Measurements from ENCODE around the gene ARHGEF7.

ARHGEF7 gene

DNA sequence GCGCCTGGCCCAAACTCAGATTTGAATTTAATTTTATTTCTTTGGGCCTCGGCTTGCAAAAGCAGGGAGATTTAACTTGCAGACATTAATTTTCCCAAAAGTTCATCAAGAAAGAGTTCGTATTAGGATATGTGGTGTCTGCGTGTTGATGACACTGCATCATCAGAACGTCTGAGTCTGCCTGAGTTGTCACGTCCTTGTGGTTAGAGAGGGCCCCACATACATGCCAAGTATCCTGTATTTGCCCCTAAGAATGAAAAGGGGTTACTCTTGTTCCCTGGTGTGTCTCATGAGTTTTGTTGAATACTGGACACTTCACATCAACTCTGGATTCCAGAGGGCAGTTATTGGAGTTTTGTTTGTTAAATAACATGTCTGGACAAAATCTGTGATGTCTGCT lies 199.7 kb downstream of the ARHGEF7 start:
- DNase-seq: no peak

DNA sequence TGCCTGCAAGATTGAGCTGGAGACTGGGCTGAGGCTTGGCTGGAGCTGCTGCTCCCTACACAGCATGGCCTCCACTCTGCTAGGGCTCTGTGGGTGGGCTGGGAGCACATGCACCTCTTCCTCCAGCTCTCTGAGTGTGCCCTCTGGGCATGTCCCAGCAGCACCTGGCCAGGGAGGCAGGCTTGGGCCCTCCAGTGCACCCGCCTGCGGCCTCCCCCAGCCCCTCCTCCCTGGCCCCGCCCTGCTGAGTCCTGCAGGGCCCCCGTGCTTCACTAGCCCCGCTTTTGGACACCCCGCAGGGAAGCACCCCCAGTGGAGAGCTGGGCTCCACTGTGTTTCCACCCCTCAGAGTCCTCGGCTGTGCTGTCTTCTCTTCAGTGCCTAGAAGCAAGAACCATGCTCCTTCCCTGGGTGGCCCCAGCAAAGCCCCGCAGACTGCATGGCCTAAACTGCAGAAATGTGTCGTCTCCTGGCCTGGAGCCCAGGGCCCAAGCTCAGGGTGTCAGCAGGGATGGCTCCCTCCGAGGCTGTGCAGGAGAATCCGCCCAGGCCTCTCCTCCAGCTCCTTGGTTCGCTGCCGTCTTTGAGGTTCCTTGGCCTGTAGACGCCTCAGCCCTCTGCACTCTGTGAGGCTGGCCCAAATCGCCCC lies 200.4 kb downstream of the ARHGEF7 start:
- DNase-seq: no peak

DNA sequence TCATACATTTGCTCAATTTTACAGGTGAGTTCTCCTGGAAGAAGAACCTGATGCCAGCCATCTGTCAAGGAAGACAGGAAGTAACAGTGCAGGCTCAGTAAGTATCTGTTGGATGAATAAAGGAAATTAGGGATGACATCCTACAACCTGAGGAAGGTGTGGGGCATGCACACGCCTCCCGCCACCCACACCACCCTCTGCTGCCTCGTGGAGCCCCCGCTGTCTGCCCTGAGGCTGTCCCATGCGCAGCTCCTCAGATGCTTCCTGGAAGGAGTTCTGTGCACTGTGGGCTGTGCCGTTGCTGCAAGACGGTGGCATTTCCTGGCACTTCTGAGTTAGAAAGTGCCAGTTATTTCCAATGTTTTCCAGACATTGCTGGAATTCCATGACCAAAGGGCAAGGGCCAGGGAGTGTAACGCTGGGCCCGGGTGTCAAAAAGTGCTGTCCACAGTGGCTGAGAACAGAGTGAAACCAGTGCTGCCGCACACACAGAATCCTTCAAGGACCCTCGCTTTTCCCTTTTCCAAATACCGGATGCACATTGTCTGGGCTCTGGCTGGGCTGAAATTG lies 201.1 kb downstream of the ARHGEF7 start:
- DNase-seq: no peak

DNA sequence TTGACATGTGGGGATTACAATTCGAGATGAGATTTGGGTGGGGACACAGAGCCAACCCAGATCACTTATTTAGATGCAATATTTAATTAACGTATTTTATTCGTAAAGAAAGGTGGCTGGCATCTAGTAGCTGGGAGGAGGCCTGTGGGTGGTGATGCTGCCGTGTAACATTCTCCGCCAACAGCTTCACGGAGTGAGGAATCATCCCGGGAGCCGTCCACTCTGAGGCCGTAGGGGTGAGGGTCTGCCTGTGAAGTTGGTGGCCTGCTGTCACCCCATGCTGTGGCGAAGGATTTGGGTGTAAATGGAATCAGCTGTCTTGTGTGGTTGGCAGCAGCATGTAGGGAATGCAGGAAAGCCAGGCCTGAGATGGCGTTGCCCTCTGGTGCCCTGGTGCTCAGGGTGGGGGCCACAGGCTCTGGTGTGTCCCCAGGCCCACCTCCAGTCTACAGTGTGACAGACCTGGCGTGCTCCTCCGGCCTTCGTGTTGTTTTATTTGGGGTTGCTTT lies 202.0 kb downstream of the ARHGEF7 start:
- DNase-seq: no peak

DNA sequence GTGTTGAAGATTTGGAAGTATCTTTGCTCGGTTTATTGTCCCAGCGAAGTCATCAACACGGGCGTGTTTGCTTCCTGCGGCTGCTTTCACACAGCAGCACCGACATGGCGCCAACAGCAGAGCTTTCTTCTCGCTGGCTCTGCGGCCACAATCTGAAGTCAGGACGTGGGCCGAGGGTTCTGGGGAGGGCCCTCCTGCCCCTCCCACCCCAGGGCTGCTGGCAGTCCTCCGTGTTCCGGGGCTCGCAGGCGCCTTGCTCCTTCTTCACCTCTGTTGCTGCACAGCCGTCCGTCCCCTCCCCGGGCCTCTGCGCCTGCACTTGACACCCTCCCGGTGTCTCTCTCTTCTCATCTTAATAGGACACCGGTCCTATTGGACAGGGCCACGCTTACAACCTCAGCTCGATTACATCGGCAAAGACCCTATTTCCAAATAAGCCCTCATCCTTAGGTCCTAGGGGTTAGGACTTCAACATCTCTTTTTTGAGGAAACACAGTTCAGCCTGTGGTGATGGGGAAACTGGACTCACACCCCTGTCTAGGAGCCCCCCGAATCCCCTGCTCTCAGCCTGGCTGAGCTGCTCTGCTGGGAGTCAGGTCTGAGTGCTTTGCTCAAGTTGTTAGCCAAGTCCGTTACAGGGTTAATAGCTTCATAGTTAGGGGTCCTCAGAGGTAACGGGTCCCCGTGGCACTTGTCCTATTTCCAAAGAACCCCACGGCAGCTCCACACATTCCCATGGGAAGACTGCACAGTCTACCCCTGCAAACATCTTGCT lies 202.6 kb downstream of the ARHGEF7 start:
- DNase-seq: no peak

DNA sequence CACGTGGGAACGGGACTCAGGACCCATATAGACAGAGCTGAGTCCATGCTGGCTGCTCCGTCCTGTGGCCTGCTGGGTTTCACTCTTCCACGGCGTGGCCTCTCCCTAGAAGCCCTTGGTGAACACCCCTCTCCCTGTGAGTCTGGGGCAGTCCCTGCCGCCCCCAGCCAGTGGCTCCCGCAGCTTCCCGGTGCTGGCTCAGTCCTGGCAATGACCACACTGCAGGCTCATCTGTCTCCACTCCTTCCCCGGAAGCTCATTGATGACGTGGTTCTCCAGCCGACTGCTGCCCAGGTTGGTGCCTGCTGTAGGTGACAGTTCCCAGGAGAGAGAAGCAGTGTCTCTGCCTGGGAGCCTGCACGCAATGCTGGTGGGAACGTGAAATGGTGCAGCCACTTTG lies 203.3 kb downstream of the ARHGEF7 start:
- DNase-seq: no peak

DNA sequence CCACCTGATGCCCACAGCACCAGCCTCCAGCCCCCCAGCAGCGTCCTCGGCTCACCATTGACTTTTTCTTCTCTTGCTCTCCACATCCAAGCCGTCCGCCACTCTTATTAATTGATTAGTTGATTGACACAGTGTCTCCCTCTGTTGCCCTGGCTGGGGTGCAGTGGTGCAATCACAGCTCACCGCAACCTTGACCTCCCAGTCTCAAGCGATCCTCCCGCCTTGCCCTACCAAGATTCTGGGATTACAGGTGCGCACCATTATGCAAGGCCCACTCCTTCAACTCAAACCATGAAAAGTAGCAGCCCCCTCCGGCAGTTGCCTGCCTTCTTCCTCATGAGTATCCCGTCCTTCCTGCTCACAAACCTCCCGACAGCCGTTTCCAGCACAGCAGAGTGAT lies 204.4 kb downstream of the ARHGEF7 start:
- no peak for DNase-seq

DNA sequence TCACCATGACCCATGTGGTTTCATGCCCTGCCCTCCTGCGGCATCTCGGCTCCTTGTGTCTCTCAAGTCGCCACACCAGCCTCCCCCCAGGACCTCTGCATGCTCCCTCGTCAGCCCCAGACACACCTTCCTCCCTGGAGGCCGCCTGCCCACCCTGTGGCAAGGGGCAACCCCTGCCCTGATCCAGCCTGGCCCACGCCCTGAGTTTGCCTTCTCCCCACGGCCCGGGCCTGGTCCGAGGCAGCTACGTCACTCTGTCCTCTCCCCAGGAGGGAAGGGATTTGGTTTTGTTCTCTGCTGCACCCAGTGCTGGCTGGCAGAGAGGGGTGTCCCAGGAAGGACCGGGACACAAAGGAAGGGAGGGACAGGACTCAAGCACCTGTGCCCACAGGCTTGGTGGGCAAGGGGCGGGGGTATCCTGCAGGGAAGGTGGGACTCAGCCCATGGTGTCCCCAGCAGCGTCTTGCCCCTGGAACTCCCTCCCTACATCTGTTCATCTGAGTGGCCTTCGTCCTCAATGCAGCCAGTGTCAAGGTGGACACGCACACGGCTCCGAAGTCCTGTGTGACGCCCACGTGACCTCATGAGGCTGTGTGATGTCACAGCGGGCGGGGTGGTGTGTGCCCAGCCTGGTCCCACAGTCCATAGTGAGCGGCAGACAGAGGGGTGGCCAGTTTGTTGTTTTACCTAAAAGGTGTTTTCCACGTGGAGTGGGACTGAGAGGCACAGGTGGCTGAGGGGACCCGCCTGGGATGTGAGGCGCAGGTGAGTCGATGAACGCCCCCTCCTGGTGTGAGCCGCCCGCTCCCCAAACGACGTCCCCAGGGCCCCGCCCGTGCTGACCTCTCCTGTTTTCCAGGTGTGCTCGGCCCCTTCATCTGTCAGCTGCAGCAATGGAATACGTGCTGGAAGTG lies 205.1 kb downstream of the ARHGEF7 start, which contains the start of gene TEX29:
Gene TEX29, plus strand, starts transcription at position 645 of the 914 bp plus-strand sequence. Its CDS starts 249 bp downstream, at position 894.
- DNase-seq: no peak

DNA sequence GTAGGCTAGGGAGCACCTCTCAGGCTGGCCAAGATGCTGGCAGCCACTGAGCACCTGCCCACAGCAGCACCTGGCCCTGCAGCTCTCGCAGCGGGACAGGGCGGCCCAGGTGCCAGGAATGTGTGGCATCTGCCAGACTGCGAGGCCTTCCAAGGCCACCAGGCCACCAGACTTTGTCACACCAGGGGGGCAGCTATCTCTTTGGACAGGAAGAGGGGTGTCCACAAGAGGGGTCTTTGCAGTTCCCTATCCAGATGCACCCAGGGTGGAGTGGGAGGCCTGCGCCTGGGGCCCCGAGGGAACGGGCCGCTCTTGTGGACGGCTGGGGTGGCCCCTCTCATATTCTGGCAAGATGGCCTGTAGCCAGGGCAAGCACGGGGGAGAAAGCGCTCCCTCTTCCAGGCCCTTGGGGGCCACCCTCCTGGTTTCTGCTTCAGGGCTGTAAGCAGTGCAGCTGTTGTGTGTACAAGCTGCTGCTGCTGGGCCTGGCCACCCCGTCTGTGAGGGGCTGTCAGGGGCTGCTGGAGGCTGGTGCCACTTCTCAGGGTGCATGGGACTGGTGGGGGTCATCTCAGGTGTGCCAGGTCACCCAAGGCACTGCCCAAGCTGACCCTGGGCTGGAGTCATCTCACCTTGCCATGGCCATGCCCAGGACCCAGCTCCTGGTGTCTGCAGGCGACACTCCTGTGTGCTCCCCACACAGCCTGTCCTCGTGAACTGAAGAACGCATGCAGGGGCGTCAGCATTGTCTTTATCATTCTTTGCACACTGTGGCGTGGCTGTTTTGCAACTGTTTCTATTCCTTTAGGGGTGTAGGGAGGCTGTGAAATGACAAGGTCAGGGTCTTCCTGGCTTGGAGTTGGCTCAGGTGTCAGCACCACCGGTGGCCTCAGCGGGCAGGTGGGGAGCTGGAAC lies 207.1 kb downstream of the ARHGEF7 start:
- no peak for DNase-seq

DNA sequence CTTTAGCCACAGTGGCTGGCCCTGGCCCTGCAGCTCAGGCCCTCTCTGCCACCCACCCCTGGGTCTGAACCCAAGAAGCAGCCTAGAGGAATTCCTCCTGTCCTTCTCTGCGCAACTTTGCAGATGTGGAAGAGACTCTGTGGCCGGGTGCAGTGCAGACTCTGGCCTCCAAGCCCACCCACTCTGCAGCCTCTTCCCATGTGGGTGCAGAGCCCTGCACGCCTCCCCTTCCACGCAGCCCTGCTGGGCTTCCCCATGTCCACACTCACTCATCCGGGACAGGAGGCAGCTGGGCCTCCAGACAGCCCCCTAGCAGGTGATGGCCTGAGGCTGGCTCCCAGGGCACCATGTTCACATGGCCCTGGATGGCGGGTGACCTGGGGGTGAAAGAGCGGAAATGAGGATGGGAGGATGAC lies 207.8 kb downstream of the ARHGEF7 start:
- no peak for DNase-seq

DNA sequence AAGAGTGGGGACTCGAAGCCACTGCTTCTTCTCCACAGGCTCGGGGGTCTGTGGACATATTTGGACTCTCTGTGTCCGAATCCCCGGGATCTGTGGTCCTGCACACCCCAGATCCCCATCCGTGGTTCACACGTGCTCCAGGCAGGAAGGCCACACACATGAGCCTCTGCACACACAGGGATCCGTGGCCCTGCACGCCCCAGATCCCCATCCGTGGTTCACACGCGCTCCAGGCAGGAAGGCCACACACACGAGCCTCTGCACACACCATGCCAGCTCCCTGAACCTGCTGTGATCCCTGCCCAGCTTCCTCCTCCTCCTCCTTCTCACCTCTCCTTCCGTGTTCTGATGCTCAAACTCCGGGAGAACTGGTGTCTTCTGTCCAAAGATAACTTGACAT lies 208.4 kb downstream of the ARHGEF7 start:
- no peak for DNase-seq

DNA sequence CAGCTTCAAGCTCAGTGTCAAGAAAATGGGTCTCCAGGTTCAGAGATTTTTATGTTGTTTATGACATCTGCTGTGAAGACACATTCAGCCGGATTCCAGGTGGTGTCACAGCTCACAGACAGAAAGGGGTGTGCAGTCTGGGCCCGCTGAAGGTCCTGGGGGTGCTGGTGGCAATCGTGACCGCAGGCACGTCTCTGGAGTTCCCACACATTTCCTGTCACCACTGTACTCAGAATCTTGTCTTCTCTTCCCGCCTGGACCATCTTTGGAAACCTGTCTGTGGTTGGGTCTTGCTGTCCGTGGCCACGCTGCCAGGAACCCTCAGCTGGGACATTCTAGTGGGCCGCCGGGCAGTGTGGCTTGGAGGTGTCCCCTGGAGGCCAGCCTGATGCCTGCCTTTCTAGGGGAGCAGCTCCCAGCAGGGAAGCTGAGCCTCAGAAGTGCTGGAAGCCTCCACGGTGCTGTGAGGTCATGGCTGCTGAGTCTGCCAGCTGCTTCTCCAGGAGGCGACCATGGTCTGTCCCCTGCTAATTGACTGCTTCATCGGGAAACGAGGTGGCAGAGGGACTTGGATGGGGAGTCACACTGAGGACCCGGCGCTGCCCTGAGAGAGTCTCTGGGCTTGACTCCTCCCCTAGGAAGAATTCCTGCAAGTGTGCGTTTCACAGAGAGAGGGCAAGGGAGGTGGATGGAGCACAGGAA lies 209.0 kb downstream of the ARHGEF7 start:
- DNase-seq: no peak

DNA sequence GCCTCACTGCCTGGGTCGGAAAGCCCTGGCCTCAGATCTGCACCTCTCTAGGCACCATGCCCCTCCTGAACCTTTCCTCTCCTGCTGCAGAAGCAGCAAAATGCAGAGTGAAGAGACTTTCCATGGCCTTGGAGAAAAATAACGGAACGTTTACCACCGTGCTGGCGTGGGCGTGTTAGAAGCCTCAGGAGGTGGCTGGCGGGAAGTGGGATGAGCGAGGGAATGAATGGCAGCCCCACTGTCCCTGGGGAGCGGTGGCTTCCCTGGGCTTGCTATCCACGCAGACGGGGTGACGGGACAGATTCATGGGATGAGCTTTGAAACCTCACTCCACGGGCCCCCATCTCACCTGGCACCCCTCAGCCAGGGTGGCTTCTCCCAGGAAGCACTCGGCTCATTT lies 209.6 kb downstream of the ARHGEF7 start:
- DNase-seq: no peak

DNA sequence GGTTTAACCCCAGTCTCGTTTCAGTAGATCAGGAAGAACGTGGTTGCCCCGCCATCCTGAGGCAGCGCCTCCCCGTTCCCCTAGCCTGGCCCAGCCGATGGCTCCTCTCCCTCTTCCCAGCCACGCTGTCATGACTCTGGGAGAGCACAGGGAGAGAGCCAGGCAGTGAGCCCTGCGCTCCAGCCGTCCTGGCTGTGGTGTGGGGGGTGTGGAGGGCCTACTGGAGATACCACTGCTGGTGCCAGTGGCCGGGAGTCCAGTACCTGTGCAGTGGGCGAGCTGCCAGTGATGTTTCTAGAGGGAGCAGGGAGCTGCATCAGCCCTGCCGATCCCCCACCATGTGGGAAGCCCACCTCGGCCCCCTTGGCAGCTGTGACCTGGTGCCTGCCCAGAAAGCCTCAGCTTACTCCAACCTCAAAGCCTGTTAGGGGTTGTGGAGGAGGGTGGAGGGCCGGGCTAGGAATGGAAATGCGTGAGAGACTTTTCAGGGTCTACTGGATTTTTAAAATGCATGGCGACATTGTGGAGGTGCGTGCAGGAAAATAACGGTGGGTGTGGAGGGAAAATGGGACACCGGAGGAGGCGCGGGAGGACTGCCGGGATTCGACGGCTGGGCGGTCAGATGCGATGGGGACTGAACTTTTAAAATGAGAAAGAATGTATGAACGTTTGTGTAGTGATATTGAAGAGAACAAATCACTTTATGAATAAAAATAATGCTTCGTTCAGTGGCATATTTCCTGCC lies 210.2 kb downstream of the ARHGEF7 start:
- DNase-seq: no peak

DNA sequence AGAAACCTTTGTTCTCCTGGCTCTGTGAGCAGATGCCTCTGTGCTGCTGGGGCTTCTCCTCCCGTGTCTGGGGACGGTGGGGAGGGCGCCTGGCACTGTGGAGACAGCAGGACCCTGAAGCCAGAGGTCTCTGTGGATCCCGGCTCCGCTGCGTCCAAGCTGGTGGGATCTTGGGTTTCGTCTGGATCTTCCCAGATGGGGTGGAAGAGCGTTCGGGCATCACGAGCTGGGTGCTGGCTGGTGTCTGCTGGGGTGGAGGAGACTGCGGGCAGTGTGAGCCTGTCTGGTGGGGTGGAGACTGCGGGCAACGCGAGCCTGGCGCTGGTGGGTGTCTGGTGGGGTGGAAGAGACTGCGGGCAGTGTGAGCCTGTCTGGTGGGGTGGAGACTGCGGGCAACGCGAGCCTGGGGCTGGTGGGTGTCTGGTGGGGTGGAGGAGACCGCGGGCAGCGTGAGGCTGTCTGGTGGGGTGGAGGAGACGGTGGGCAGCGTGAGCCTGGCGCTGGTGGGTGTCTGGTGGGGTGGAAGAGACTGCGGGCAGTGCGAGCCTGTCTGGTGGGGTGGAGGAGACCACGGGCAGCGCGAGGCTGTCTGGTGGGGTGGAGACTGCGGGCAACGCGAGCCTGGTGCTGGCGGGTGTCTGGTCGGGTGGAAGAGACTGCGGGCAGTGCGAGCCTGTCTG lies 211.0 kb downstream of the ARHGEF7 start:
- DNase-seq: no peak

DNA sequence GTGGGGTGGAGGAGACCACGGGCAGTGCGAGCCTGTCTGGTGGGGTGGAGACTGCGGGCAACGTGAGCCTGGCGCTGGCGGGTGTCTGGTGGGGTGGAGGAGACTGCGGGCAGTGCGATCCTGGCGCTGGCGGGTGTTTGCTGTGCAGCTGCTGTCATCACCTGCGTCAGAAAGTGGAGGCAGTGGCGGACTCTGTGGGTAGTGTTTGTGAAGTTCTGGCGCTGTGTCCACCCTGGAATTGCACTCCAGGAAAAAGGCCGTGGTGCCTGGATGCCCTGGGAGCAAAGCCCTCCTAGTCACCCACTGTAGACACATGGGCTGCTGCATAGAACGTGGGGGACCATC lies 211.5 kb downstream of the ARHGEF7 start:
- no peak for DNase-seq

DNA sequence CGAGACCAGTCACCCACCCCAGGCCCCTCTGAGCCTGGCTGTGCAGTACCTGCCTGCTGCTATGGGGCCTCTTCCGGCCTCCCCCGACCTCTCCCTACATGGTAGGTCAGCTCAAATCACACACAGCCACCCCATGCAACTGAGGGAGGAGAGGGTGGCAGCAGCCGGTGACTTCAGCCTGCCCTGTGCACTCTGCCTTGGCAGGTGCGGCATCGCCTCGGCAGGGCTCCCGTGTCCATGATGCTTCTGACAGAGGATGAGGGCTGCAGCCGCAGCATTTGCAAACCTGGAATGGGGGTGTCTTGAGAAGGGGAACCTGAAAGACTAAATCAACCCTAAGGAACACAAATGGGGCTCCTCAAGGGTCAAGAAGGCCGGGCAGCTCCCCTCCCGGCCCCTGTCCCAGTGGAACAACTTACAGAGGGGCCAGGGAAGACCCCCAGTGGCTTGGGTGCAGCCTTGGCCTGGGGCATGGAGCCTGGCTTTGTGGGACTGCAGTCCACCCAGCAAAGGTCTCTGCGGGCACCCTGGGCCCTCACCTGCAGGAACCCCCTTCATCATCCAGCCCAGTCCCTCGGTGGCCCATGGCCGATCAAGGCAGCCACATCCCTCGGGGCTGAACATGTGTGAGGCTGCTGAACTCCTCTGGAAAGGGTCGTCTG lies 212.0 kb downstream of the ARHGEF7 start:
- DNase-seq: no peak

DNA sequence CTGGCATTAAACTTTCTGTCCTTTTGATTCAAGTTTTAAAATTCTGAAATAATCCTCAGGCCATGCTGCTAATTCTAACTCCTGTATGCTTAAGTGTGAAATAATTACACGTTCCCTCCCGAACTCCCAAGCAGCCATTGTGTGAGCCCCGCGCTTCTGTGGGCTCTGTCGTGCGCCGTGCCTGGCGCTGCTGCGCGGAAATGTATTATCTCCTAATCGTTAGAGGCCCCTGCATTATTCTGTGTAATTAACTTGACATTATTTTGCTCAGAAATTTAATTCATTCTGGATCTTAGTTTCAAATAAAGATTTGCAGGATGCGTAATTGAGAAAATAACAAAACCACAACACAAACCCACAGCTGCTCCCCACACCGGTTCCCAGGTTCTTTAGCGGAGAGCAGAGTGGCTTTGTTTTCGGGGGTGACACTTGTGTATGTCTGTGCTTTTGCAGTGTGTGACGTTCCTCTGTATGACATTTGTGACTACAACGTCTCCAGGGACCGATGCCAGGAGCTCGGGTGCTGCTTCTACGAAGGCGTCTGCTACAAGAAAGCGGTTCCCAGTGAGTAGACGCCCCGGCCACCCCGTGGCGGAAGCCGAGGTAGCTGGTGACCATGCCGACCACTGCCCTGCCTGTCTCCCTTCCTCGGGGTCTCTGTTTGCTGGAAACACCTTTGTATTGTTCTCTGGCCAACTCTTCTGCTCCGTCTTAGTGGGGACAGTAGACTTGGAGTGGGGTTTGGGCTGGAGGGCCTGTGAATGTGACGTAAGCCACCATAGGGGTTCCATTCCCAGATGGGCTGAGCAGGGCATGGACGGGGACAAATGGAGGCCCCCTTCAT lies 212.8 kb downstream of the ARHGEF7 start:
- DNase-seq: no peak

All from NK-92 treated with Interleukin-12 subunit alpha and Interleukin-12 subunit beta, amount 100 ng/mL, for 24 hours (cell line).